Gastroesophageal sphincter (tissue), 4 donors: ENCODE results near the gene NUP210. TPM values are rescaled to one million over a fixed set of nuclear protein-coding genes. Genes with fewer than 3 reads are reported as not detected.

Experiments
- ATAC-seq: fragments of 150-250 bp; one replicate; pipeline ENCODE4 v1.9.1; 2016; ENCODE audit warnings: mild to moderate bottlenecking, moderate library complexity
- H3K27ac ChIP-seq, 4 donors: fragments of 200-600 bp; sonication (generic) in 3 of 4; 1 replicate in 3 of 4; 2 replicates in 1 of 4; pipeline ENCODE4 v1.5.1; 2016 to 2019
- H3K27me3 ChIP-seq: fragments of 200-600 bp; sonication (generic); one replicate; pipeline ENCODE4 v1.5.1; 2019
- H3K36me3 ChIP-seq, 2 donors: fragments of 200-600 bp; sonication (generic); one replicate each; pipeline ENCODE4 v1.5.1; 2019; ENCODE audit warnings: control low read depth in 1 of 2
- H3K4me1 ChIP-seq, 3 donors: fragments of 200-600 bp; sonication (generic); 1 replicate in 2 of 3; 2 replicates in 1 of 3; pipeline ENCODE4 v1.5.1; 2016 to 2019; ENCODE audit warnings: control low read depth in 2 of 3
- H3K4me3 ChIP-seq, 2 donors: fragments of 200-600 bp; sonication (generic); one replicate each; pipeline ENCODE4 v1.5.1; 2019; ENCODE audit warnings: mild to moderate bottlenecking in 1 of 2, moderate library complexity in 1 of 2
- H3K9me3 ChIP-seq, 3 donors: fragments of 200-600 bp; sonication (generic); one replicate each; pipeline ENCODE4 v1.5.1; 2017 to 2019; ENCODE audit warnings: control low read depth in 2 of 3
- CTCF ChIP-seq, 4 experiments: fragments of 200-600 bp in 2 of 4; fragments of 450-650 bp in 2 of 4; sonication (generic) in 1 of 4; IDR thresholded peaks; one replicate each; pipeline ENCODE4 v1.5.1; 2017 to 2019; ENCODE audit warnings: antibody characterized with exemption in 4 of 4, mild to moderate bottlenecking in 2 of 4, moderate library complexity in 2 of 4
- EP300 ChIP-seq: sonication (generic); formaldehyde crosslinking; IDR thresholded peaks from one replicate; pipeline ENCODE4 v1.6.1; 2017; ENCODE audit warnings: antibody characterized with exemption, mild to moderate bottlenecking
- POLR2A ChIP-seq, 2 donors: fragments of 450-650 bp; IDR thresholded peaks; one replicate each; pipeline ENCODE4 v1.6.1; 2017; ENCODE audit warnings: antibody characterized with exemption in 2 of 2, mild to moderate bottlenecking in 2 of 2, moderate library complexity in 1 of 2
- POLR2AphosphoS5 ChIP-seq: sonication (generic); formaldehyde crosslinking; IDR thresholded peaks from one replicate; pipeline ENCODE4 v1.6.1; 2017; ENCODE audit warnings: antibody characterized with exemption
- WGBS, 2 donors: methylation state at CpG; one replicate each; pipeline ENCODE4 v1.1.5; 2018; ENCODE audit warnings: low coverage in 1 of 2; 5-methylcytosine and 5-hydroxymethylcytosine counted together
- total RNA-seq, 4 donors: library from RNA; depleted of rRNA; stranded (reverse); fragments of >200 nt; gene quantifications; one replicate each; pipeline ENCODE4 v1.1.0, GENCODE V29; 2016

NUP210 gene
- total RNA-seq, 4 donors from 2014 or later = 3.0 to 6.2 (median 4.5) TPM

DNA sequence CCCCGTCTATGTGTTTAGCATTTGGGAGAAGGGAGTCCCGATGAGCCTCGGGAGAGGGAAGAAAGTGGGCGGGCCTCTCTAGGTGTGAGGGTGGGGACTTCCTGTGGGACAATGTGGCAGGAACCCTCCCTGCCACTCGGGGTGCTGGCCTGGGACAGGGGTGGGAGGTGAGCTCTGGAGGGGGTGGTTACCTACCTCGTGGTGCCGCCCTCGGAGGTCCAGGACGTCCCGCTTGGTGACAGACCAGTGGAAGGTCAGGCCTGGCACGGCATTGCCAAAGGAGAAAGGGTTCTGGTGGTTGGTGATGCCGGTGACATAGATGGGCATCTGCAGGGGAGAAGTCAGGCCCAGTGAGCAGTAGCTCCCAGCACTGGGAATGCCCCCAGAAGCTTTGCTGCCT lies 83.5 kb downstream of the NUP210 start:
- peaks cover 0 to 89% of the 10 kb centered on the region in 2 donors for H3K36me3 ChIP-seq
- no peak for ATAC-seq
- no peaks in the 10 kb centered on the region for H3K9me3 ChIP-seq
- no peak overlapping the region for H3K4me3 ChIP-seq
- no peak for TF ChIP-seq EP300
- TF ChIP-seq POLR2AphosphoS5 = no peak
- TF ChIP-seq POLR2A (IDR thresholded peaks at IDR 0.05) = no peak
- TF ChIP-seq CTCF (IDR thresholded peaks at IDR 0.05) = no peak
- H3K27ac ChIP-seq = no peak overlapping the region
- H3K27me3 ChIP-seq = no peaks in the 10 kb centered on the region
- 88% methylated on average over 4 of the region's 12 CpGs; no CpG with 5 or more reads in 1 of the 2 donors for WGBS, 2 donors
- no peaks in the 10 kb centered on the region for H3K4me1 ChIP-seq

GRCh38 chr3:13335503-13335902 lies 84.6 kb downstream of the NUP210 start:
- Histone ChIP-seq H3K27me3 (no peaks in the 10 kb centered on the region), H3K27ac (no peak overlapping the region), H3K4me3 (no peak overlapping the region), H3K9me3 (no peaks in the 10 kb centered on the region), H3K4me1 (no peaks in the 10 kb centered on the region), H3K36me3 (peaks cover 0 to 89% of the 10 kb centered on the region in 2 donors)
- WGBS, 2 donors = no CpG with 5 or more reads among the region's 16 CpGs
- ATAC-seq = no peak
- TF ChIP-seq CTCF (IDR thresholded peaks at IDR 0.05) (no peak), POLR2A (IDR thresholded peaks at IDR 0.05) (no peak), POLR2AphosphoS5 (no peak), EP300 (no peak)

DNA sequence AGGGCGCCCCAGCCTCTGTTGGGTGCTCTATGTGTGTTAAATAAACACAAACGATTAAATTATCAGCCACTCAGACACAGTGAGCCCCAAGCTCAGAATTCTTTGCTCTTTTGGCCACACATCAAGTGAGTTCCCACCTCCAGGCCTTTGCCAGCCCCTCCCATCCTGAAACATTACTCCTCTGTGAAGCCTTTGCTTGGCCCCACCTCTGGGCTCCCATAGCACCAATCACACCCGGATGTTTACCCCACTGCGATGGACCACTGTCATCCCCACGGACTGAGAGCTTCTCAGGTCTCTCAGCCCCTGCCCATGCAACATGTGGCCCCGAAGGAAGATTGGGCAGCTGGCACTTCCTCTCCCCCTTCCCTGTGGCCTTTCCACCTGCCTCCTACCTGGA lies 85.1 kb downstream of the NUP210 start:
- no peak for TF ChIP-seq CTCF (IDR thresholded peaks at IDR 0.05)
- TF ChIP-seq POLR2AphosphoS5 = no peak
- no peak for TF ChIP-seq EP300
- TF ChIP-seq POLR2A (IDR thresholded peaks at IDR 0.05) = no peak
- WGBS, 2 donors = 38 to 73% methylated on average over 3 to 4 of the region's 6 CpGs
- peaks cover 0 to 89% of the 10 kb centered on the region in 2 donors for H3K36me3 ChIP-seq

DNA sequence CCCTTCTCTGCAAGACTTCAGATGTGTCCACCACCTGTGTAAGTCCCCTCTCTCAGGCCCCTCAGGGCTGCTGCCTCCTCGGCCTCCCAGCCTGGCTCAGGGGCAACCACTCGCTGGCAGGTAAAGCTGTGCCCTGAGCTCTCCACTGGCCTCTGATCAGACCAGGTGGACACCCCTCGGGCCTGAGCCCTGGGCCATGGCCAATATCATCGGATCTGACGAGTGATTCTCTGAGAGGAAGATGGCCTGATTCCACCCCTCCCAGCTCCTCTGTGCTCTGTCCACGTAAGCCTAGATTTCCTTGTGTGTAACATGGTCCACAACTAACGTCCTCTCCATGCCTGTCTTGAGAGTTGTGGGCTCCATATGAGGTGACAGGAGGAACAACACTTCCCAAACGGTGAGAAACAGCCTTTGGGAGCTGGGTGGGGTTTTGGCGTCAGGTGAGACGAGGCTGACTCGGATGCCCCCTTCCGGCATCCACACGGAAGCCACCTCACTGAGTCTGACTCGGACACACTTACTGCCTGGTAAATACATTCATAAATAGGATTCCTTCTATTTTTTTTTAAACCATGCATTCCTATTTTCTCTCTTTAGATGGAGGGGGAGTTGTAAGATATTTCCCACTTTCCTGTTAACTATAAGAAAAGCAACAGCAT lies 86.8 kb downstream of the NUP210 start:
- Histone ChIP-seq H3K27ac (no peak overlapping the region), H3K4me1 (no peaks in the 10 kb centered on the region), H3K9me3 (no peaks in the 10 kb centered on the region), H3K27me3 (no peaks in the 10 kb centered on the region), H3K36me3 (peaks cover 0 to 89% of the 10 kb centered on the region in 2 donors), H3K4me3 (no peak overlapping the region)
- ATAC-seq = no peak
- 83 to 100% methylated on average over 1 to 9 of the region's 14 CpGs for WGBS, 2 donors
- TF ChIP-seq POLR2A (IDR thresholded peaks at IDR 0.05) (no peak), CTCF (IDR thresholded peaks at IDR 0.05) (no peak), EP300 (no peak), POLR2AphosphoS5 (no peak)

More for the DNA sequence above, 85.1 kb downstream of the NUP210 start:
- no peak for ATAC-seq
- Histone ChIP-seq H3K9me3 (no peaks in the 10 kb centered on the region), H3K4me1 (no peaks in the 10 kb centered on the region), H3K4me3 (no peak overlapping the region), H3K27me3 (no peaks in the 10 kb centered on the region), H3K27ac (no peak overlapping the region)

GRCh38 chr3:13332740-13333139 lies 87.4 kb downstream of the NUP210 start:
- TF ChIP-seq POLR2A (IDR thresholded peaks at IDR 0.05) (no peak), EP300 (no peak), POLR2AphosphoS5 (no peak), CTCF (IDR thresholded peaks at IDR 0.05) (no peak)
- Histone ChIP-seq H3K27me3 (no peaks in the 10 kb centered on the region), H3K4me3 (no peak overlapping the region), H3K9me3 (no peaks in the 10 kb centered on the region), H3K36me3 (peaks cover 0 to 89% of the 10 kb centered on the region in 2 donors), H3K4me1 (no peaks in the 10 kb centered on the region), H3K27ac (no peak overlapping the region)
- no peak for ATAC-seq
- 67% methylated on average over 1 of the region's 6 CpGs; no CpG with 5 or more reads in 1 of the 2 donors for WGBS, 2 donors
